GM12878 (cell line): ENCODE results near the gene FRS3. TPM values are rescaled to one million over a fixed set of nuclear protein-coding genes. Genes with fewer than 3 reads are reported as not detected.

Experiments used
- ATAC-seq: fragments of 200-7000 bp; cut with Tn5 transposase; 3 replicates; pipeline ENCODE4 v1.9.1; 2020; ENCODE audit warnings: mild to moderate bottlenecking, moderate library complexity
- BruUV-seq: library from RNA; stranded (reverse); fragments of 400-500 nt; replicated peaks from 2 replicates; lab custom pipeline; 2021; lab: Mats Ljungman, UMichigan
- CTCF ChIA-PET: fragments of 300-600 bp; sonication (Branson Sonifier 250); formaldehyde crosslinking; extraction: SDS; loops from one replicate; lab custom pipeline; 2021; ENCODE audit warnings: inconsistent platforms; lab: Yijun Ruan, JAX
- POLR2A ChIA-PET: fragments of 350-600 bp; formaldehyde crosslinking; extraction: SDS; loops from one replicate; lab custom pipeline; 2021; ENCODE audit warnings: inconsistent platforms; lab: Charles Lee
- RAD21 ChIA-PET: fragments of 300-600 bp; sonication (Branson Sonifier 250); formaldehyde crosslinking; loops from one replicate; lab custom pipeline; 2023; ENCODE audit warnings: antibody characterized with exemption; ENCODE audit not compliant: unreplicated experiment; lab: Charles Lee
- SMC1A ChIA-PET: fragments of 300-600 bp; sonication (Branson Sonifier 250); formaldehyde crosslinking; loops from one replicate; lab custom pipeline; 2023; ENCODE audit not compliant: unreplicated experiment, uncharacterized antibody; lab: Charles Lee
- DNase-seq: peaks from one replicate; pipeline ENCODE4 v3.0.0-alpha.2; 2011; ENCODE audit warnings: low read depth, low spot score
- FAIRE-seq: peaks from 3 replicates; lab custom pipeline; 2011; peaks lifted over from hg19 to GRCh38; lab: Jason Lieb, UNC
- H2AFZ ChIP-seq: 2 replicates; pipeline ENCODE4 v1.6.0; 2011; ENCODE audit warnings: low read depth, low read length, control low read depth; ENCODE audit not compliant: control insufficient read depth
- H3K27ac ChIP-seq: 2 replicates; pipeline ENCODE4 v1.5.1; 2011; ENCODE audit warnings: control low read depth; ENCODE audit not compliant: control insufficient read depth, insufficient read depth
- H3K27me3 ChIP-seq, 2 experiments: replicated peaks in 1 of 2; 2 replicates each; pipeline versions ENCODE4 v1.6.0 to v1.6.1; 2011; ENCODE audit warnings: low read length in 1 of 2; ENCODE audit not compliant: control insufficient read depth in 2 of 2, insufficient read depth in 2 of 2
- H3K36me3 ChIP-seq, 2 experiments: 2 replicates each; pipeline ENCODE4 v1.5.1; 2011; ENCODE audit warnings: low read length in 1 of 2; ENCODE audit not compliant: control insufficient read depth in 2 of 2, insufficient read depth in 2 of 2
- H3K4me1 ChIP-seq: 2 replicates; pipeline ENCODE4 v1.6.1; 2011; ENCODE audit warnings: mild to moderate bottlenecking, low read length, moderate library complexity, mixed read lengths; ENCODE audit not compliant: control insufficient read depth, insufficient read depth
- H3K4me2 ChIP-seq: 2 replicates; pipeline ENCODE4 v1.6.0; 2011; ENCODE audit warnings: control low read depth; ENCODE audit not compliant: control insufficient read depth, insufficient read depth
- H3K4me3 ChIP-seq: fragments of 200-600 bp; sonication (generic); 2 replicates; pipeline ENCODE4 v1.5.1; 2016
- H3K79me2 ChIP-seq: 2 replicates; pipeline ENCODE4 v1.6.0; 2011; ENCODE audit warnings: low read length; ENCODE audit not compliant: control insufficient read depth, insufficient read depth
- H3K9ac ChIP-seq: 2 replicates; pipeline ENCODE4 v1.8.0; 2011; ENCODE audit warnings: low read length, control low read depth, mixed read lengths; ENCODE audit not compliant: control insufficient read depth, insufficient read depth
- H3K9me3 ChIP-seq: replicated peaks from 3 replicates; pipeline ENCODE4 v1.5.1; 2011; ENCODE audit warnings: mild to moderate bottlenecking, low read length; ENCODE audit not compliant: control insufficient read depth, insufficient read depth
- H4K20me1 ChIP-seq: 2 replicates; pipeline ENCODE4 v1.6.0; 2011; ENCODE audit not compliant: control insufficient read depth, insufficient read depth
- CHD1 ChIP-seq: IDR thresholded peaks from 2 replicates; pipeline ENCODE4 v1.6.1; 2012; ENCODE audit warnings: low read depth, low read length, improper control_type of control experiment
- CREB1 ChIP-seq: IDR thresholded peaks from 2 replicates; pipeline ENCODE4 v1.6.1; 2012; ENCODE audit warnings: low read depth, mild to moderate bottlenecking, inconsistent platforms
- EZH2 ChIP-seq: IDR thresholded peaks from 2 replicates; pipeline ENCODE4 v1.6.1; 2012; ENCODE audit warnings: low read depth, mild to moderate bottlenecking, control low read depth, inconsistent platforms, low read length, borderline replicate concordance; ENCODE audit not compliant: control insufficient read depth
- FOXK2 ChIP-seq: fragments of 450-650 bp; IDR thresholded peaks from 2 replicates; pipeline ENCODE4 v1.6.1; 2017; ENCODE audit warnings: mild to moderate bottlenecking, moderate library complexity
- FOXM1 ChIP-seq: IDR thresholded peaks from 2 replicates; pipeline ENCODE4 v1.6.1; 2012; ENCODE audit warnings: low read depth, mild to moderate bottlenecking, inconsistent platforms, low read length, moderate library complexity
- IRF3 ChIP-seq: fragments of 450-650 bp; IDR thresholded peaks from 2 replicates; pipeline ENCODE4 v1.6.1; 2014; ENCODE audit warnings: mild to moderate bottlenecking
- LARP7 ChIP-seq: fragments of 450-650 bp; IDR thresholded peaks from 2 replicates; pipeline ENCODE4 v1.6.1; 2017; ENCODE audit warnings: mild to moderate bottlenecking
- NFXL1 ChIP-seq: fragments of 450-650 bp; IDR thresholded peaks from 2 replicates; pipeline ENCODE4 v1.6.1; 2017; ENCODE audit warnings: antibody characterized with exemption, mild to moderate bottlenecking, borderline replicate concordance
- PML ChIP-seq: IDR thresholded peaks from 2 replicates; pipeline ENCODE4 v1.6.1; 2012; ENCODE audit warnings: low read length, inconsistent platforms
- POLR2A ChIP-seq: IDR thresholded peaks from 2 replicates; pipeline ENCODE4 v1.6.1; 2011; ENCODE audit warnings: low read depth, mild to moderate bottlenecking, low read length
- SIN3A ChIP-seq: IDR thresholded peaks from 2 replicates; pipeline ENCODE4 v1.6.1; 2012; ENCODE audit warnings: low read depth, low read length, improper control_type of control experiment
- SKIL ChIP-seq: fragments of 450-650 bp; IDR thresholded peaks from 2 replicates; pipeline ENCODE4 v1.6.1; 2017; ENCODE audit warnings: mild to moderate bottlenecking, low read depth, inconsistent platforms; ENCODE audit not compliant: poor library complexity, severe bottlenecking
- SMC3 ChIP-seq: IDR thresholded peaks from 2 replicates; pipeline ENCODE4 v1.6.1; 2011; ENCODE audit warnings: low read length, improper control_type of control experiment, borderline replicate concordance
- SUPT20H ChIP-seq: IDR thresholded peaks from 2 replicates; pipeline ENCODE4 v1.6.1; 2011; ENCODE audit warnings: low read depth, mild to moderate bottlenecking, low read length, moderate library complexity, borderline replicate concordance; ENCODE audit not compliant: control insufficient read depth
- WGBS: methylation state at CpG from one replicate; pipeline ENCODE4 v1.1.6; 2016; ENCODE audit warnings: low lambda C conversion rate; ENCODE audit not compliant: insufficient replicate concordance, insufficient coverage; ENCODE audit errors: missing lambda C conversion rate; 5-methylcytosine and 5-hydroxymethylcytosine counted together
- in situ Hi-C: fragments of 300-500 bp; cut with MboI; formaldehyde crosslinking; loops from 9 replicates; pipeline ENCODE4 v1.14.3; 2018; ENCODE audit warnings: mixed read lengths
- intact Hi-C: fragments of 100-400 bp; cut with micrococcal nuclease; formaldehyde crosslinking; loops from one replicate; pipeline ENCODE4 v1.14.2; 2022; ENCODE audit not compliant: unreplicated experiment
- polyA plus RNA-seq, 11 experiments: library from polyadenylated mRNA; depleted of rRNA in 4 of 11; unstranded in 6 of 11; stranded (reverse) in 5 of 11; fragments of >200 nt; fragmentation: Nextera tagmentation in 4 of 11; fragmentation: Illumina TruSeq in 1 of 11; extraction: Ambion mirVana in 4 of 11; extraction: Trizol in 1 of 11; gene quantifications; 1 replicate in 1 of 11; 2 replicates in 10 of 11; pipeline versions ENCODE4 v1.2.1 to v1.2.3, GENCODE V29; 2011 to 2016; ENCODE audit warnings: inconsistent platforms in 2 of 11, missing spikeins in 2 of 11, low read depth in 1 of 11
- total RNA-seq, 4 experiments: library from RNA; depleted of rRNA in 3 of 4; stranded (reverse); fragments of >200 nt in 3 of 4; fragmentation: Illumina TruSeq in 1 of 4; extraction: Trizol in 1 of 4; gene quantifications; 2 replicates each; pipeline versions ENCODE4 v1.2.1 to v1.2.3, GENCODE V29; 2013 to 2021
- TF ChIP-seq, protein P1 (sequence below): fragments of 450-650 bp; IDR thresholded peaks from 2 replicates; pipeline ENCODE4 v1.6.1; 2016; ENCODE audit warnings: mild to moderate bottlenecking
- TF ChIP-seq, protein P2 (sequence below): fragments of 450-650 bp; IDR thresholded peaks from 2 replicates; pipeline ENCODE4 v1.6.1; 2016; ENCODE audit warnings: mild to moderate bottlenecking, moderate library complexity, borderline replicate concordance

Gene FRS3
- total and polyA plus RNA-seq, 10 of the 15 experiments (the other 5 are each of a cell fraction or from before 2014, with no cell fraction given), result 0.05 to 3.4 (median 1.5) TPM

- TF ChIP-seq SMC3 (no peak), CREB1 (no peak), PML (no peak)
- TF ChIP-seq, all 136 proteins: peak for 0
Measured at GRCh38 chr6:41822021-41822420, 42.3 kb upstream of the FRS3 start (continued).

DNA sequence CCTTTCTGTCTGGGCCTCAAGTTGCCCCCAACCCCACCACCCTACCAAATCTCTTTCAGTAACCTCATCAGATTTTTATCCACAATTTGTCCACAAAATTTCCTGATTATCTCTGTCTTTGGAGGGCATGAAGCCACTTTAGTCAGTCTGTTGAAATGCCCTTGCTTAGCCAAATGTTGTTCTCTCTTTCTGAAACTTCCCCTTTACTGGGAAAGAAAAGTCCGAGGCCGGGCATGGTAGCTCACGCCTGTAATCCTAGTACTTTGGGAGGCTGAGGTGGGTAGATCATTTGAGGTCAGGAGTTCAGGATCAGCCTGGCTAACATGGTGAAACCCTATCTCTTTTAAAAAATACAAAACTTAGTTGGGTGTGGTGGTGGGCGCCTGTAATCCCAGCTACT is 41.6 kb upstream of the FRS3 start:
- H3K36me3 ChIP-seq, result no peaks in the 10 kb centered on the region
- H4K20me1 ChIP-seq, result no peaks in the 10 kb centered on the region
- ChIA-PET CTCF (no interaction called here), RAD21 (no interaction called here), POLR2A (interaction anchor here (0.6 kb wide), 1 partner anchor 243 kb away, joined by 5 read pairs; no protein-coding TSS in a partner anchor), SMC1A (no interaction called here)
- intact Hi-C loops (no loop called here), in situ Hi-C loops (no loop called here)
- no peak overlapping the region for H3K4me2 ChIP-seq
- no peak overlapping the region for H2AFZ ChIP-seq
- H3K9me3 ChIP-seq, result no peaks in the 10 kb centered on the region
- no peak for DNase-seq
- ATAC-seq, result no peak
- no peaks in the 10 kb centered on the region for H3K79me2 ChIP-seq
- no peak overlapping the region for H3K9ac ChIP-seq
- no peaks in the 10 kb centered on the region for H3K27me3 ChIP-seq
- WGBS, result 98% methylated on average over 4 of the region's 4 CpGs
- no peaks in the 10 kb centered on the region for H3K4me1 ChIP-seq
- H3K27ac ChIP-seq, result no peak overlapping the region
- no peak overlapping the region for H3K4me3 ChIP-seq
- FAIRE-seq, result no peak
- no TSS peak for BruUV-seq
- TF ChIP-seq SKIL (no peak), NFXL1 (no peak), SIN3A (no peak), CHD1 (no peak), EZH2 (no peak), SUPT20H (no peak), LARP7 (no peak), POLR2A (no peak), IRF3 (no peak), FOXK2 (no peak), FOXM1 (no peak)
- TF ChIP-seq, protein P1, sequence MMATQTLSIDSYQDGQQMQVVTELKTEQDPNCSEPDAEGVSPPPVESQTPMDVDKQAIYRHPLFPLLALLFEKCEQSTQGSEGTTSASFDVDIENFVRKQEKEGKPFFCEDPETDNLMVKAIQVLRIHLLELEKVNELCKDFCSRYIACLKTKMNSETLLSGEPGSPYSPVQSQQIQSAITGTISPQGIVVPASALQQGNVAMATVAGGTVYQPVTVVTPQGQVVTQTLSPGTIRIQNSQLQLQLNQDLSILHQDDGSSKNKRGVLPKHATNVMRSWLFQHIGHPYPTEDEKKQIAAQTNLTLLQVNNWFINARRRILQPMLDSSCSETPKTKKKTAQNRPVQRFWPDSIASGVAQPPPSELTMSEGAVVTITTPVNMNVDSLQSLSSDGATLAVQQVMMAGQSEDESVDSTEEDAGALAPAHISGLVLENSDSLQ, result no peak
- TF ChIP-seq, protein P2, sequence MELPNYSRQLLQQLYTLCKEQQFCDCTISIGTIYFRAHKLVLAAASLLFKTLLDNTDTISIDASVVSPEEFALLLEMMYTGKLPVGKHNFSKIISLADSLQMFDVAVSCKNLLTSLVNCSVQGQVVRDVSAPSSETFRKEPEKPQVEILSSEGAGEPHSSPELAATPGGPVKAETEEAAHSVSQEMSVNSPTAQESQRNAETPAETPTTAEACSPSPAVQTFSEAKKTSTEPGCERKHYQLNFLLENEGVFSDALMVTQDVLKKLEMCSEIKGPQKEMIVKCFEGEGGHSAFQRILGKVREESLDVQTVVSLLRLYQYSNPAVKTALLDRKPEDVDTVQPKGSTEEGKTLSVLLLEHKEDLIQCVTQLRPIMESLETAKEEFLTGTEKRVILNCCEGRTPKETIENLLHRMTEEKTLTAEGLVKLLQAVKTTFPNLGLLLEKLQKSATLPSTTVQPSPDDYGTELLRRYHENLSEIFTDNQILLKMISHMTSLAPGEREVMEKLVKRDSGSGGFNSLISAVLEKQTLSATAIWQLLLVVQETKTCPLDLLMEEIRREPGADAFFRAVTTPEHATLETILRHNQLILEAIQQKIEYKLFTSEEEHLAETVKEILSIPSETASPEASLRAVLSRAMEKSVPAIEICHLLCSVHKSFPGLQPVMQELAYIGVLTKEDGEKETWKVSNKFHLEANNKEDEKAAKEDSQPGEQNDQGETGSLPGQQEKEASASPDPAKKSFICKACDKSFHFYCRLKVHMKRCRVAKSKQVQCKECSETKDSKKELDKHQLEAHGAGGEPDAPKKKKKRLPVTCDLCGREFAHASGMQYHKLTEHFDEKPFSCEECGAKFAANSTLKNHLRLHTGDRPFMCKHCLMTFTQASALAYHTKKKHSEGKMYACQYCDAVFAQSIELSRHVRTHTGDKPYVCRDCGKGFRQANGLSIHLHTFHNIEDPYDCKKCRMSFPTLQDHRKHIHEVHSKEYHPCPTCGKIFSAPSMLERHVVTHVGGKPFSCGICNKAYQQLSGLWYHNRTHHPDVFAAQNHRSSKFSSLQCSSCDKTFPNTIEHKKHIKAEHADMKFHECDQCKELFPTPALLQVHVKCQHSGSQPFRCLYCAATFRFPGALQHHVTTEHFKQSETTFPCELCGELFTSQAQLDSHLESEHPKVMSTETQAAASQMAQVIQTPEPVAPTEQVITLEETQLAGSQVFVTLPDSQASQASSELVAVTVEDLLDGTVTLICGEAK, result no peak
